ENCODE data around the gene TSPAN1. TPM values are rescaled to one million over a fixed set of nuclear protein-coding genes. Genes with fewer than 3 reads are reported as not detected.

TSPAN1 gene
- total RNA-seq, 1 experiment from 2014 or later = not detected

- BruUV-seq (replicated peaks) = no TSS peak
- peaks cover 17% of the 10 kb centered on the region for H3K4me1 ChIP-seq (ENCODE audit: insufficient read depth, low read length, poor library complexity, severe bottlenecking)
- H3K36me3 ChIP-seq (ENCODE audit: insufficient read depth, low read length, poor library complexity, severe bottlenecking) = no peaks in the 10 kb centered on the region
- intact Hi-C loops (cut with micrococcal nuclease; ENCODE audit: unreplicated experiment) = no loop called here
- CTCF ChIA-PET = interaction anchor here (0.6 kb wide), 1 partner anchor 134 kb away, joined by 3 read pairs; no protein-coding TSS in a partner anchor
- POLR2A ChIA-PET (ENCODE audit: low non-redundant PET) = interaction anchor here (0.5 kb wide), 1 partner anchor 41 kb away, joined by 4 read pairs; the partner anchor contains the start of gene PIK3R3
- H3K4me3 ChIP-seq (ENCODE audit: low read depth, low read length, poor library complexity, severe bottlenecking) = no peak overlapping the region
- TF ChIP-seq CTCF (conservative IDR thresholded peaks at IDR 0.05; ENCODE audit: low read depth, low read length) = 0 out of 2 replicates have a peak, but pooled peaks have one; percentile 12
- no peak for TF ChIP-seq EZH2 (IDR thresholded peaks at IDR 0.05; ENCODE audit: borderline replicate concordance, low read depth, low read length, poor library complexity, severe bottlenecking)
- H3K27ac ChIP-seq (ENCODE audit: low read depth, low read length, poor library complexity, severe bottlenecking) = no peak overlapping the region
- H3K9me3 ChIP-seq (ENCODE audit: low read depth, low read length, poor library complexity, severe bottlenecking) = no peaks in the 10 kb centered on the region
- H3K27me3 ChIP-seq (replicated peaks; ENCODE audit: insufficient read depth, low read depth, low read length, poor library complexity) = no peaks in the 10 kb centered on the region
- DNase-seq (ENCODE audit: low spot score) = peak; percentile 41
Observed at GRCh38 chr1:46173361-46173856, 1.5 kb upstream of the TSPAN1 start.

GRCh38 chr1:46175243-46175642, 356 bp downstream of the TSPAN1 start:
- no TSS peak for BruUV-seq (replicated peaks)
- Histone ChIP-seq H3K27ac (ENCODE audit: low read depth, low read length, poor library complexity, severe bottlenecking) (no peak overlapping the region), H3K9me3 (ENCODE audit: low read depth, low read length, poor library complexity, severe bottlenecking) (no peaks in the 10 kb centered on the region), H3K36me3 (ENCODE audit: insufficient read depth, low read length, poor library complexity, severe bottlenecking) (no peaks in the 10 kb centered on the region), H3K27me3 (replicated peaks; ENCODE audit: insufficient read depth, low read depth, low read length, poor library complexity) (no peaks in the 10 kb centered on the region), H3K4me3 (ENCODE audit: low read depth, low read length, poor library complexity, severe bottlenecking) (no peak overlapping the region), H3K4me1 (ENCODE audit: insufficient read depth, low read length, poor library complexity, severe bottlenecking) (peaks cover 17% of the 10 kb centered on the region)
- no peak for DNase-seq (ENCODE audit: low spot score)
- TF ChIP-seq CTCF (conservative IDR thresholded peaks at IDR 0.05; ENCODE audit: low read depth, low read length) (no peak), EZH2 (IDR thresholded peaks at IDR 0.05; ENCODE audit: borderline replicate concordance, low read depth, low read length, poor library complexity, severe bottlenecking) (no peak)
- intact Hi-C loops (cut with micrococcal nuclease; ENCODE audit: unreplicated experiment) = no loop called here
- CTCF ChIA-PET = no interaction called here
- POLR2A ChIA-PET (ENCODE audit: low non-redundant PET) = no interaction called here

- intact Hi-C loops (cut with micrococcal nuclease; ENCODE audit: unreplicated experiment) = no loop called here
- no peak for DNase-seq (ENCODE audit: low spot score)
- POLR2A ChIA-PET (ENCODE audit: low non-redundant PET) = interaction anchor here (0.6 kb wide), 1 partner anchor 1036 kb away, joined by 5 read pairs; no protein-coding TSS in a partner anchor
Observed at GRCh38 chr1:46176211-46176865, 1.5 kb downstream of the TSPAN1 start, which contains the start of gene P3R3URF. Gene P3R3URF, minus strand, starts transcription at chr1:46176488. Its CDS starts 17 bp downstream, at chr1:46176471.

More at GRCh38 chr1:46176211-46176865, 1.5 kb downstream of the TSPAN1 start, which contains the start of gene P3R3URF:
- H3K4me3 ChIP-seq (ENCODE audit: low read depth, low read length, poor library complexity, severe bottlenecking) = no peak within 1 kb of the TSS
- TF ChIP-seq CTCF (conservative IDR thresholded peaks at IDR 0.05; ENCODE audit: low read depth, low read length) (no peak), EZH2 (IDR thresholded peaks at IDR 0.05; ENCODE audit: borderline replicate concordance, low read depth, low read length, poor library complexity, severe bottlenecking) (no peak)
- no peaks in the 10 kb centered on the region for H3K9me3 ChIP-seq (ENCODE audit: low read depth, low read length, poor library complexity, severe bottlenecking)
- peaks cover 18% of the 10 kb centered on the region for H3K4me1 ChIP-seq (ENCODE audit: insufficient read depth, low read length, poor library complexity, severe bottlenecking)
- BruUV-seq (replicated peaks) = no TSS peak
- H3K36me3 ChIP-seq (ENCODE audit: insufficient read depth, low read length, poor library complexity, severe bottlenecking) = no peaks in the 10 kb centered on the region
- CTCF ChIA-PET = interaction anchor here (0.5 kb wide), 1 partner anchor 133 kb away, joined by 3 read pairs; no protein-coding TSS in a partner anchor
- no peak within 1 kb of the TSS for H3K27ac ChIP-seq (ENCODE audit: low read depth, low read length, poor library complexity, severe bottlenecking)
- H3K27me3 ChIP-seq (replicated peaks; ENCODE audit: insufficient read depth, low read depth, low read length, poor library complexity) = no peaks in the 10 kb centered on the region
